ENCODE measurements around the gene SLCO1A2. TPM values are rescaled to one million over a fixed set of nuclear protein-coding genes. Genes with fewer than 3 reads are reported as not detected.
A peak's percentile ranks its signal among the peaks of the same experiment; 100 is the strongest.
"Not testable (repeated sequence)": the region's sequence is repeated elsewhere in the genome, so short reads cannot be mapped to it uniquely, and the experiment has no call there.

Gene SLCO1A2
- total RNA-seq (2014; rRNA removed; shearing (Covaris generic)), result not detected in 2 replicates

- DNase-seq (ENCODE audit: low spot score), result no peak
Measured at GRCh38 chr12:21334771-21335325, at the start of gene SLCO1A2. TSS of gene SLCO1A2 (minus strand) at chr12:21334917. CDS start at chr12:21334647, 270 bp downstream.

- no peak for DNase-seq (ENCODE audit: low spot score)
Measured at GRCh38 chr12:21384261-21384660, 49.5 kb upstream of the SLCO1A2 start.

GRCh38 chr12:21381320-21381719 lies 46.6 kb upstream of the SLCO1A2 start:
- DNase-seq (ENCODE audit: low spot score), result not testable (repeated sequence)

GRCh38 chr12:21379218-21379617 lies 44.5 kb upstream of the SLCO1A2 start:
- DNase-seq (ENCODE audit: low spot score), result no peak

GRCh38 chr12:21372602-21373001 lies 37.9 kb upstream of the SLCO1A2 start, which contains the start of gene IAPP:
TSS of gene IAPP (plus strand) at chr12:21372902. CDS start at chr12:21373352, 450 bp downstream.
- no peak for DNase-seq (ENCODE audit: low spot score)

GRCh38 chr12:21370845-21371449 lies 36.2 kb upstream of the SLCO1A2 start:
- DNase-seq (ENCODE audit: low spot score), result peak; percentile 2

GRCh38 chr12:21369141-21369980 lies 34.6 kb upstream of the SLCO1A2 start:
- DNase-seq (ENCODE audit: low spot score), result no peak

- DNase-seq (ENCODE audit: low spot score), result not testable (repeated sequence)
Measured at GRCh38 chr12:21360632-21361031, 25.9 kb upstream of the SLCO1A2 start.

GRCh38 chr12:21354641-21355040 lies 19.9 kb upstream of the SLCO1A2 start:
- DNase-seq (ENCODE audit: low spot score), result no peak

GRCh38 chr12:21353948-21354347 lies 19.2 kb upstream of the SLCO1A2 start:
- no peak for DNase-seq (ENCODE audit: low spot score)

- no peak for DNase-seq (ENCODE audit: low spot score)
Measured at GRCh38 chr12:21353487-21353886, 18.8 kb upstream of the SLCO1A2 start.

GRCh38 chr12:21350975-21351374 lies 16.3 kb upstream of the SLCO1A2 start:
- DNase-seq (ENCODE audit: low spot score), result no peak

- no peak for DNase-seq (ENCODE audit: low spot score)
Measured at GRCh38 chr12:21346542-21347205, 12.0 kb upstream of the SLCO1A2 start.

GRCh38 chr12:21343636-21344035 lies 8.9 kb upstream of the SLCO1A2 start:
- no peak for DNase-seq (ENCODE audit: low spot score)

- DNase-seq (ENCODE audit: low spot score), result no peak
Measured at GRCh38 chr12:21341769-21342168, 7.1 kb upstream of the SLCO1A2 start.

GRCh38 chr12:21340403-21340802 lies 5.7 kb upstream of the SLCO1A2 start:
- DNase-seq (ENCODE audit: low spot score), result no peak

- DNase-seq (ENCODE audit: low spot score), result no peak
Measured at GRCh38 chr12:21339921-21340320, 5.2 kb upstream of the SLCO1A2 start.

GRCh38 chr12:21337959-21338744 lies 3.4 kb upstream of the SLCO1A2 start:
- no peak for DNase-seq (ENCODE audit: low spot score)

GRCh38 chr12:21337453-21337852 lies 2.7 kb upstream of the SLCO1A2 start:
- DNase-seq (ENCODE audit: low spot score), result no peak

GRCh38 chr12:21336656-21337055 lies 1.9 kb upstream of the SLCO1A2 start:
- no peak for DNase-seq (ENCODE audit: low spot score)

- no peak for DNase-seq (ENCODE audit: low spot score)
Measured at GRCh38 chr12:21330682-21331253, 3.9 kb downstream of the SLCO1A2 start.
